SK-N-MC (cell line): Measurements from ENCODE around the gene AOC3.
"Not testable (repeated sequence)": the region's sequence is repeated elsewhere in the genome, so short reads cannot be mapped to it uniquely, and the experiment has no call there.

Experiments used
- DNase-seq: peaks from one replicate; pipeline ENCODE4 v3.0.0-alpha.2; 2011; ENCODE audit warnings: low read depth, low spot score
- H3K27ac ChIP-seq: fragments of 200-600 bp; sonication (generic); 2 replicates; pipeline ENCODE4 v1.5.1; 2016; ENCODE audit warnings: mixed run types
- H3K36me3 ChIP-seq: fragments of 200-600 bp; sonication (generic); 2 replicates; pipeline ENCODE4 v1.6.1; 2017; ENCODE audit warnings: antibody characterized with exemption, low read length, mixed read lengths; ENCODE audit not compliant: insufficient read depth
- H3K4me3 ChIP-seq: fragments of 200-600 bp; sonication (generic); 2 replicates; pipeline ENCODE4 v1.5.1; 2016
- H3K9ac ChIP-seq: fragments of 200-600 bp; sonication (generic); 2 replicates; pipeline ENCODE4 v1.8.0; 2017; ENCODE audit warnings: mixed run types, mixed read lengths; ENCODE audit not compliant: insufficient read length
- H3K9me3 ChIP-seq: fragments of 200-600 bp; sonication (generic); 2 replicates; pipeline ENCODE4 v1.6.1; 2017; ENCODE audit warnings: low read depth, mild to moderate bottlenecking, antibody characterized with exemption, low read length, moderate library complexity, mixed read lengths
- EZH2 ChIP-seq: fragments of 200-600 bp; sonication (generic); IDR thresholded peaks from one replicate; pipeline ENCODE4 v1.6.1; 2017; ENCODE audit warnings: antibody characterized with exemption
- FOXP2 ChIP-seq: optimal IDR thresholded peaks from 2 replicates; pipeline ENCODE3; 2011; ENCODE audit warnings: mild to moderate bottlenecking, moderate library complexity; ENCODE audit not compliant: insufficient read depth; ENCODE audit errors: extremely low read length, control extremely low read depth
- POLR2AphosphoS5 ChIP-seq: IDR thresholded peaks from 2 replicates; pipeline ENCODE4 v1.6.1; 2012; ENCODE audit warnings: mild to moderate bottlenecking, low read depth, low read length, borderline replicate concordance

AOC3 gene

GRCh38 chr17:42880776-42881310 is 29.8 kb downstream of the AOC3 start:
- TF ChIP-seq POLR2AphosphoS5 (no peak), EZH2 (no peak), FOXP2 (no peak)

GRCh38 chr17:42881706-42882105 is 30.7 kb downstream of the AOC3 start:
- not testable (repeated sequence) for DNase-seq, H3K9me3 ChIP-seq, H3K27ac ChIP-seq, H3K9ac ChIP-seq, H3K4me3 ChIP-seq, H3K36me3 ChIP-seq

More at GRCh38 chr17:42880776-42881310, 29.8 kb downstream of the AOC3 start:
- H3K27ac ChIP-seq: no peak overlapping the region
- no peaks in the 10 kb centered on the region for H3K9me3 ChIP-seq
- no peaks in the 10 kb centered on the region for H3K36me3 ChIP-seq
- H3K4me3 ChIP-seq: no peak overlapping the region
- no peak overlapping the region for H3K9ac ChIP-seq
- no peak for DNase-seq

- H3K9me3 ChIP-seq: no peaks in the 10 kb centered on the region
- H3K36me3 ChIP-seq: no peaks in the 10 kb centered on the region
- H3K27ac ChIP-seq: no peak overlapping the region
- no peak for DNase-seq
- TF ChIP-seq EZH2: no peak
- TF ChIP-seq POLR2AphosphoS5: no peak
- no peak for TF ChIP-seq FOXP2
- H3K9ac ChIP-seq: no peak overlapping the region
- H3K4me3 ChIP-seq: no peak overlapping the region
Measured at GRCh38 chr17:42882166-42882565, 31.2 kb downstream of the AOC3 start.

- TF ChIP-seq POLR2AphosphoS5 (no peak), FOXP2 (no peak), EZH2 (no peak)
- no peak overlapping the region for H3K4me3 ChIP-seq
- H3K9ac ChIP-seq: no peak overlapping the region
- no peaks in the 10 kb centered on the region for H3K36me3 ChIP-seq
- H3K9me3 ChIP-seq: no peaks in the 10 kb centered on the region
- no peak for DNase-seq
- H3K27ac ChIP-seq: no peak overlapping the region
Measured at GRCh38 chr17:42883802-42884558, 33.0 kb downstream of the AOC3 start.

GRCh38 chr17:42885806-42886205 is 34.8 kb downstream of the AOC3 start:
- H3K9ac ChIP-seq, H3K27ac ChIP-seq, DNase-seq, H3K9me3 ChIP-seq, H3K4me3 ChIP-seq, H3K36me3 ChIP-seq: not testable (repeated sequence)

- Histone ChIP-seq H3K9me3 (no peaks in the 10 kb centered on the region), H3K9ac (no peak overlapping the region), H3K27ac (no peak overlapping the region), H3K4me3 (no peak overlapping the region), H3K36me3 (no peaks in the 10 kb centered on the region)
- TF ChIP-seq POLR2AphosphoS5 (no peak), FOXP2 (no peak), EZH2 (no peak)
- DNase-seq: no peak
Measured at GRCh38 chr17:42886283-42887176, 35.5 kb downstream of the AOC3 start.

- H3K4me3 ChIP-seq: no peak overlapping the region
- DNase-seq: no peak
- H3K9ac ChIP-seq: no peak overlapping the region
- H3K27ac ChIP-seq: no peak overlapping the region
- H3K36me3 ChIP-seq: no peaks in the 10 kb centered on the region
- no peak for TF ChIP-seq FOXP2
- no peak for TF ChIP-seq POLR2AphosphoS5
- TF ChIP-seq EZH2: no peak
- no peaks in the 10 kb centered on the region for H3K9me3 ChIP-seq
Measured at GRCh38 chr17:42889809-42890208, 38.8 kb downstream of the AOC3 start.

GRCh38 chr17:42891539-42892152 is 40.6 kb downstream of the AOC3 start:
- no peak for TF ChIP-seq POLR2AphosphoS5
- TF ChIP-seq FOXP2: no peak
- no peak for TF ChIP-seq EZH2
- H3K9me3 ChIP-seq: no peaks in the 10 kb centered on the region
- no peak overlapping the region for H3K4me3 ChIP-seq
- no peak for DNase-seq
- no peak overlapping the region for H3K27ac ChIP-seq
- H3K36me3 ChIP-seq: no peaks in the 10 kb centered on the region
- H3K9ac ChIP-seq: no peak overlapping the region
